GM21576 (cell line): Measurements from ENCODE around the gene CYTH1.

Experiments used
- ATAC-seq: cut with Tn5 transposase; IDR thresholded peaks from one replicate; pipeline ENCODE4 v1.9.1; 2021; ENCODE audit warnings: mild to moderate bottlenecking, moderate library complexity; ENCODE audit not compliant: unreplicated experiment

CYTH1 gene

GRCh38 chr17:78738698-78739097 lies 43.4 kb downstream of the CYTH1 start:
- no peak for ATAC-seq

GRCh38 chr17:78738278-78738677 lies 43.8 kb downstream of the CYTH1 start:
- ATAC-seq: no peak

- no peak for ATAC-seq
Observed at GRCh38 chr17:78737332-78737731, 44.7 kb downstream of the CYTH1 start.

- ATAC-seq: peak; percentile 48
Observed at GRCh38 chr17:78736526-78737079, 45.5 kb downstream of the CYTH1 start.

GRCh38 chr17:78735832-78736525 lies 46.1 kb downstream of the CYTH1 start:
- no peak for ATAC-seq

GRCh38 chr17:78734793-78735641 lies 47.1 kb downstream of the CYTH1 start:
- no peak for ATAC-seq

GRCh38 chr17:78732354-78732753 lies 49.7 kb downstream of the CYTH1 start:
- ATAC-seq: no peak

GRCh38 chr17:78731904-78732303 lies 50.2 kb downstream of the CYTH1 start:
- no peak for ATAC-seq

GRCh38 chr17:78729641-78730040 lies 52.4 kb downstream of the CYTH1 start:
- ATAC-seq: no peak

GRCh38 chr17:78728495-78728894 lies 53.6 kb downstream of the CYTH1 start:
- ATAC-seq: no peak

- no peak for ATAC-seq
Observed at GRCh38 chr17:78727476-78728229, 54.4 kb downstream of the CYTH1 start.

GRCh38 chr17:78727057-78727456 lies 55.0 kb downstream of the CYTH1 start:
- no peak for ATAC-seq

- no peak for ATAC-seq
Observed at GRCh38 chr17:78726513-78726912, 55.6 kb downstream of the CYTH1 start.

GRCh38 chr17:78725448-78726021 lies 56.5 kb downstream of the CYTH1 start:
- ATAC-seq: no peak

- ATAC-seq: no peak
Observed at GRCh38 chr17:78724999-78725398, 57.1 kb downstream of the CYTH1 start.

GRCh38 chr17:78724544-78724943 lies 57.5 kb downstream of the CYTH1 start:
- no peak for ATAC-seq

- no peak for ATAC-seq
Observed at GRCh38 chr17:78723957-78724356, 58.1 kb downstream of the CYTH1 start.

- ATAC-seq: no peak
Observed at GRCh38 chr17:78723001-78723796, 58.9 kb downstream of the CYTH1 start.

GRCh38 chr17:78722246-78722761 lies 59.8 kb downstream of the CYTH1 start:
- no peak for ATAC-seq
